Measurements from ENCODE around the gene THOC2.
"Not testable (repeated sequence)": the region's sequence is repeated elsewhere in the genome, so short reads cannot be mapped to it uniquely, and the experiment has no call there.

Gene THOC2

DNA sequence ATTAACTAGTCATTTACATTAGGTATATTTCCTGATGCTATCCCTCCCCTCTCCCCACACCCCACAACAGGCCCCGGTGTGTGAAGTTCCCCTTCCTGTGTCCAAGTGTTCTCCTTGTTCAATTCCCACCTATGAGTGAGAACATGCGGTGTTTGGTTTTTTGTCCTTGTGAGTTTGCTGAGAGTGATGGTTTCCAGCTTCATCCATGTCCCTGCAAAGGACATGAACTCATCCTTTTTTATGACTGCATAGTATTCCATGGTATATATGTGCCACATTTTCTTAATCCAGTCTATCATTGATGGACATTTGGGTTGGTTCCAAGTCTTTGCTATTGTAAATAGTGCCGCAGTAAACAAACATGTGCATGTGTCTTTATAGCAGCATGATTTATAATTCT, 69.1 kb downstream of the THOC2 start:
- not testable (repeated sequence) for DNase-seq

DNA sequence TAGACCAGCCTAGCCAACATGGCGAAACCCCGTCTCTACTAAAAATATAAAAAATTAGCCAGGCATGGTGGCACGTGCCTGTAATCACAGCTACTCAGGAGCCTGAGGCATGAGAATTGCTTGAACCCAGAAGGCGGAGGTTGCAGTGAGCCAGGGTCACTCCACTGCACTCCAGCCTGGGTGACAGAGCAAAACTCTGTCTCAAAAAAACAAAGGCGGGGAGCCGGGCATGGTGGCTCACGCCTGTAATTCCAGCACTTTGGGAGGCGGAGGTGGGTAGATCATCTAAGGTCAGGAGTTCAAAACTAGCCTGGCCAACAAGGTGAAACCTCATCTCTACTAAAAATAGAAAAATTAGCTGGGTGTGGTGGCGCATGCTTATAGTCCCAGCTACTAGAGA, 76.3 kb downstream of the THOC2 start:
- DNase-seq = not testable (repeated sequence)

DNA sequence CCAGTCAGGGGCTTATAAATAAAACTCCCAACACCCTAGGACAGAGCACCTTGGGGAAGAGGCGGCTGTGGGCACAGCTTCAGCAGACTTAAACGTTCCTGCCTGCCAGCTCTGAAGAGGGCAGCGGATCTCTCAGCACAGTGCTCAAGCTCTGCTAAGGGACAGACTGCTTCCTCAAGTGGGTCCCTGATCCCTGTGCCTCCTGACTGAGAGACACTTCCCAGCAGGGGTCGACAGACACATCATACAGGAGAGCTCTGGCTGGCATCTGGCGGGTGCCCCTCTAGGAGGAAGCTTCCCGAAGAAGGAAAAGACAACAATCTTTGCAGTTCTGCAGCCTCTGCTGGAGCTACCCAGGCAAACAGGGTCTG, 84.1 kb downstream of the THOC2 start:
- DNase-seq = not testable (repeated sequence)

DNA sequence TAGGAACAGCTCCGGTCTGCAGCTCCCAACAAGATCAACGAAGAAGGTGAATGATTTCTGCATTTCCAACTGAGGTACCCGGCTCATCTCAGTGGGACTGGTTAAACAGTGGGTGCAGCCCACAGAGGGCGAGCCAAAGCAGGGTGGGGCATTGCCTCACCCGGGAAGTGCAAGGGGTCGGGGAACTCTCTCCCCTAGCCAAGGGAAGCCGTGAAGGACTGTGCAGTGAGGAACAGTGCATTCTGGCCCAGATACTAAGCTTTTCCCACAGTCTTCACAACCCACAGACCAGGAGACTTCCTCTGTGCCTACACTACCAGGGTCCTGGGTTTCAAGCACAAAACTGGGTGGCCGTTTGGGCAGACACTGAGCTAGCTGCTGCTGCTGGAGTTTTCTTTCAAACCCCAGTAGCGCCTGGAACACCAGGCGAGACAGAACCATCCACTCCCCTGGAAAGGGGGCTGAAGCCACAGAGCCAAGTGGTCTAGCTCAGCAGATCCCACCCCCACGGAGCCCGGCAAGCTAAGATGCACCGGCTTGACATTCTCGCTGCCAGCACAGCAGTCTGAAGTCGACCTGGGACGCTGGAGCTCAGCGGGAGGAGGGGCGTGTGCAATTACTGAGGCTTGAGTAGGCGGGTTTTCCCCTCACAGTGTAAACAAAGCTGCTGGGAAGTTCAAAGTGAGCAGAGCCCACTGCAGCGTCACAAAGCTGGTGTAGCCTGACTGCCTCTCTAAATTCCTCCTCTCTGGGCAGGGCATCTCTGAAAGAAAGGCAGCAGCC, 84.6 kb downstream of the THOC2 start:
- no peak for DNase-seq

DNA sequence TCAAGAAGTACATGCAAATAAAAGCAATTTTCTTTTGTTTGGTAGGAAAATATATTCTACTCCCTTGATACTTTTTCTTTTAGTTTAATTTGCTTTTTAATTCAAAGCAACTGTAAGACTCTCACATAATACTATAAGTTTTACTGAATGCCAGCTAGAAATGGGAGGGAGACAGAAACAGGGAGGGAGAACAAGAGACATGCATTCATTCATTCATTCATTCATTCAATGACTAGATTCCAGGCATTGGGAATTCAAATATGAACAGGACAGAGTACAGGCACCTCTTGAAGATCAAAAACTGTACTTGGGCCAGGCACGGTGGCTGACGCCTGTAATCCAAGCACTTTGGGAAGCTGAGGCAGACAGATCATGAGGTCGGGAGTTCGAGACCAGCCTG, 85.6 kb downstream of the THOC2 start:
- no peak for DNase-seq

DNA sequence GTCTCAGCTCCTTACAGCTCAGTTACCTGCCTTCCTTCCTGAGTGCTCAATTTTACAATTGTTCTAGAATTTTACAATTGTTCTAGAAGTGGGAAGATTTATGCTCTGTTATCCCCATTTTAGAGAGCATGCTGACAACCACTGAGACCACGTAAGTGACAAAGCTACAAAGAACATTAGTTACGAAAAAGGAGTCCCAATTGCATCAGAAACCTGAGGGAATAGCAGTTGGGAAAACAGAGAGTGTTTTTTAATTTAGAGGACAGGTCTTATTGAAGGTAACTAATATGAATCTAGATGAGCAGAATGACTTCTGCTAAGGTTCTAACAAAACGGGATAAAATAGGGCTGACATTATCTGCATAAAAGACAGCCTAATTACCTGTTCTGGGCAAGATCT, 103.3 kb downstream of the THOC2 start:
- no peak for DNase-seq

DNA sequence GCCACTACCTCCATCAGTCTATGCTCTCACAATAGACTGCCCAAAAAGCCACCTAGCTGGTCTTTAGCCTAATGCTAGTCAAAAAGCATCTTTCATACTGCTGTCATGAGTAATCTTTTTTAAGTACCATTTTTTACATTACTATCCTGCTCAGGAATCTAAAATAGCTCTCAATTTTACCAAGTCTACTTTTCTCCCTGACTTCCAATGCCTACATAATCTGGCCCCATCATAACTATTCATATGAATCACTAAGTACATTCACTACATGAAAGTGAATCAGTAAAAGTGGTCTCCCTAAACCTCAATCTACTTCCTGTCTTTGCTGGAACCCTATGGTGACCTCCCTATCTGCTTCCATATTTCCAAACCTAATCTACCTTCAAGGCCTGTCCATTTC, 105.9 kb downstream of the THOC2 start:
- no peak for DNase-seq

DNA sequence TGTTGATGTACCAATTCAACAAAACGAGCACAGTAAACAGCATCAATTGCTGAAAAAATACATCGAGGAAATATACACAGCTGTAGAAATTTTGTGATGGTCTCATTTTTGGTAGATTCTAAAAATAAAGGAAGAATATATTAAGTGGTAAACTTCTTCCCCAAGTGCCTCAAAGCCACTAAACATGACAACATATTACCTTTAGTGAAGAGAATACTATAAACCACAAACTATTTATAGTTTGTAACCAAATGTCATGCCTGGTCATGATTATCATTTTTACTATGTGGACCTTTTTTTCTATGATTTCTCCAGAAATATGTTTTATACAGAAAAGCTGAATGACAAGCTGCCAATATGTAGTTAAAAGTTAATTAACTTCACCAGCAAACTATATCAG, 106.9 kb downstream of the THOC2 start:
- DNase-seq = no peak

DNA sequence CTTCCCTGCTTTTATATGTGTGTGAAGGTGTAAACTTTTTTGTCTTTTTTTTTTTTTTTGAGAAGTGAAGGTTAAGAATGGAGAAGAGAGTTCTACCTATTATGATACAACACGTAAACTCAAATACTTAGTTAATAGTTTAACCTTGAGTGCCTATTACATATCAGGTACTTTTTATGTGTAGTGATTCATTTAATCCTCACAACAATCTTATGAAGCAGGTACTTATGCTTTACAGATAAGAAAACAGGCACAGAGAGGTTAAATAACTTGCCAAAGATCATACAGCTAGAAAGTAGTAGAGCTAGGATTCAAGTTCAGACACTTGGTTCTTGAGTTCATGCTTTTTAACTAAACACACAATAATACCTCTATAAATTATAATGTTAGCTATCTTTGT, 107.4 kb downstream of the THOC2 start:
- DNase-seq = no peak

DNA sequence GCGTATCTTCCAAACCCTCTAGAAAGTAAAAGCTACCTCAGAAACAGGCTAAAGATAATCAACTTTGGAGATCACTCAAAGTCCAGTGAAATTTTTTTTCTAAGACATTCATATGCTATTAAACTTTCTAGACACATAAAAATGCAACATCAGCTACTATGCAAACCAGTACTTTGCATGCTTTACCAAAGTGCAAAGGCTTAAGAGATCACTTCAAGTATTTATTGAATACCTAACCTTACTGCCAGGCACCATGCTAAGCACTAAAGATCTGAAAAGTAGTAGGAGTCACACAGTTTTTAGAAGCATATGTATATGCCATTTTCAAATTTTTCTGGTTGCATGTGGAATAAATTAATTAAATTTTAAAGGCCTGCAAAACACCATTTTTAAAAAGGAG, 115.8 kb downstream of the THOC2 start:
- no peak for DNase-seq

DNA sequence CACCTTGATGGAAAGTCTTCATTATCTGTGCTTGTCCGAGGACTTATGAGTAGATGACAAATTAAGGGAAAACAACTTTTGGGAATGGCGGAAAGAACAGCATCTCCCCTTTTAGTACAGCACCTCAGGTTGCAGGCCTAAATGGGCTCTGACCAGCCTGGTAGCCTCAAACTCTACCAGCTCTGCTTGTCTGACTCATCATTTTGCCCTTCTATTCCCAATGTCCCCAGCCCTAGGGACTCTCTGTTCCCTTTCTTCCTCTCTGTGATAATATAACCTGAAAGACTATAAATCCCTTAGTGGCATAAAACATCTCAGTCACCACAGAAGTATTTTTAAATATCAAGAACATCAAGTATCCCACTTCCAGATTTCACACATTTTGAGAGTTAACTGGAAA, 121.9 kb downstream of the THOC2 start:
- no peak for DNase-seq

DNA sequence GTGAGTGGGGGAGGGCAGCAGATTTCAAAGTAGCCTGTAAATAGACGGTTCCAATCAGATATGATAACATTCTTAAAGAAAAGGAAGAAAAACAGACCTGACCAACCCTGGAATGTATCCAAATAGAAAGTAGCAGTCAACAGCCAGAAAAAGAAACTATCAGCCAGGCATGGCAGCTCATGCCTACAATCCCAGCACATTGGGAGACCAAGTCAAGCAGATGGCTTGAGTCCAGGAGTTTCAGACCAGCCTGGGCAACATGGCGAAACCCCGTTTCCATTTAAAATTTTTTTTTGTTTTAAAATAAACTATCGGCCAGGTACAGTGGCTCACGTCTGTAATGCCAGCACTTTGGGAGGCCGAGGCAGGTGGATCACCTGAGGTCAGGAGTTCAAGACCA, 125.0 kb downstream of the THOC2 start:
- DNase-seq = no peak

DNA sequence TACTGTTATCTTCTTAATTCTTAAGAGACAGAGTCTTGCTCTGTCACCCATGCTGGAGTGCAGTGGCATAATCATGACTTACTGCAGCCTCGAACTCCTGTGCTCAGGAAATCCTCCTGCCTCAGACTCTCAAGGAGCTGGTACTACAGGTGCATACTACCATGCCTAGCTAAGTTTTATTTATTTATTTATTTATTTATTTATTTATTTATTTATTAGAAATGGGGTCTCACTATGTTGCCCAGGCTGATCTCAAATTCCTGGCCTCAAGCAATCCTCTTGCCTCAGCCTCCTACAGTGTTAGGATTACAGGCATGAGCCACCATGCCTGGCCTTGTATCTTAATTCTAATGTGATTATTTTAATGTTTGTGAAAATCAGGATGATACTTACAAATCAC, 125.6 kb downstream of the THOC2 start:
- no peak for DNase-seq

DNA sequence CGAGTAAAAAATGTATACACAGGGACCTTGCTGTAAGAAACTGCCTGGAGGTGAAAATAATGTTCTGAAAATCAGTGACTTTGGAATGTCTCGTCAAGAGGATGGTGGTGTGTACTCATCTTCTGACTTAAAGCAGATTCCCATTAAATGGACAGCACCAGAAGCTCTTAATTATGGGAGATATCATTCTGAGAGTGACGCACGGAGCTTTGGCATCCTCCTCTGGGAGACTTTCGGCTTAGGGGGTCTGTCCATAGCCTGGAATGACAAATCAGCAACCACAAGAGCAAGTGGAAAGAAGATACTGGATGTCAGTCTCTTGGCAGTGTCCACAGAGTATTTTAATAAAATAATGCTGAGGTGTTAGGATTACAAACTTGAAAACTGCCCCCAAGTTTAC, 129.4 kb downstream of the THOC2 start:
- DNase-seq = no peak

DNA sequence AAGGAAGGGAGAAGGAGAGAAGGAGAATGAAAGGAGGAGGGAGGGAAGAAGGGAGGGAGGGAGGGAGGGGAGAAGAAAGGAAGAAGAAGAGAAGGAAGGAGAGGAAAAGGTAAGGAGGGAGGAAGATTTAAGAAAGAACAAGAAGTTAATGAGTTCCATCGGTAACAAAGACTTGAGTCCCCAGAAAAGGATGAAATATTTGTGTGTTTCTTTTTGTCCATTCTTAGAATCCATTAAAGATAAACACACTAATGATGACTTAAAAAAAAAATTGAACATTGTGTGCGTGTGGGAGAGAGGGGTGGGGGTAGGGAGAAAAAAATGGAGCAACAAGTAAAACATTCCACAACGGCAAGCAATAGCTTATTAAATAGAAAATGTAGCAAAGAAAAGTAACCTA, 131.4 kb downstream of the THOC2 start:
- DNase-seq = no peak

DNA sequence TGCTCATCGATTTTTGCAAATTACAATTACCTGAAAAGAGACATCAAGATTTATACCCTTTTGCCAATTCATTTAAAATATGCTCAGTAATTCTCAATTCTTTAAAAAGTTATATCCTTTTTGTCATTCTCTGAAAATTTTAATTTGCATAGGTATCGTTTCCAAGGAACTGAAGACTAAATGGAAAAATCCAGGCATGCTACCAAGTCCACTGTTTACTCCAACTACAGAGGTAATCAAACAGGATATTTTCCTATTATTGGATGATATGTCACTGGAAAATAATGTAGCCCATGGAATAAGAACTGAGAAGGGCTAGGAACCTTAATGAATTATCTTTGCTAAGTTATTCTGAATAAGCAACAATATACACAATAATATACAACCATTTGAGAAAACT, 132.7 kb downstream of the THOC2 start:
- DNase-seq = no peak

DNA sequence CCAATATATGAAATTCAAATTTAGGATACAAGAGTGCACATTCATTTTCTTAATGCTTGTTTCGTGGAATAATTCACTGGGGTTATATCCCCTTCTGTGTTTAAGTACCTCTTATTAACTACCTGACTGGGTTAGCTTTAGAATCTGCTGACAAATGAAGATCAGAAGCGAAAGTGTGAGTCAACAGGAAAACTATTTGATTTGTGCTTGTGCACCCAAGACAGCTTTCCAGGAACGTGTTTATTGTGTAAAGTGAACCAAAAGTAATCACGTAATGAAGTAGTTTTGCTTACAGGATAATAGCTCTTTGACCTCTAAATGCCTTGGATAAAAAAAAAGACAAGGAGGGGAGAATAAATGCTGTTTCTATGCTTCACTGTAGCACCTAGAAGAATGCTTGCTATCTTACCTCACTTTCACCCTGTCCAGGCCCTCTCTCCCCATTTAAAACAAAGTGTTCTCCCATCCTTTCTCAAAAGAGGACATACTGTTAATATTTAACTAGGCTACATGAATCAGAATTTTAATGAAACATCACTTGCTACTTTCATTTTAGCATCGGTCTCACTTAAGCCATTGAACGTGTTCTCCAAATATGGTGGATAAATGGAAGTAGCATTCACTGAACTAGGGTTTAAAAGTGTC, 141.9 kb downstream of the THOC2 start:
- no peak for DNase-seq

DNA sequence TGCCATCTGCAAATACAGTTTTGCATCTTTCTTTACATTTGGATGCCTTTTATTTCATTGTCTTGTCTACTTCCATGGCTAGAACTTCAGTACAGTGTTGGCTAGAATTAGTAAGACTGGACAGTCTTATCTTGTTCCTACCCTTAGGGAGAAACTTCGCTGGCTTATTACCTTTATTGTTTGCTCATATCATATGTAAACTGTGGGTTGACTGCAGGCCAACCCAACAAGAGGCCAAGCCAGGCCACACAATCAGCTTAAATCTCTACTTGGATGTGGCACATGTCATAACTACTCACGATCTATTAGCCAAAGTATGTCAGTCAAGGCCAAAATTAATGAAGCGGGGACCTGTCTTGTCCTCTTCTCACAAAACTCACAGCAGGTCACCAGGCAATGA, 144.1 kb downstream of the THOC2 start:
- no peak for DNase-seq

DNA sequence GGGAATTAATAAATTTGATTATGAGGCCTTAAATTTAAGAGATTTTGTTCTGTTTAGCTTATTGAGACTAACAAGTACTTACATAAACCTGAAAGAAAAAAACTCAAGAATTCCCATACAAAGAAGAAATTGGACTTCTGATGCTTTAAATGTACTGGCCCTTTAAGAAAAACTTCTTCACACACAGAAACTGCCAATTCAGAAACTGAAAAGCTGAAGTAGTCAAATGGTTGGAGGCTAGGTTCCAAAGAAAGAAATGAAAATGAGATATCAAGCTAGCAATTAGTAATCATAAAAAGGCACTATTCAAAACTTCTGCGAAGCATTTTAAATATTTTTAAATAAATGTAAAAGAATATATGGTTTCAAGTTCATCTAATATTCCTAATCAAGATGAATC, 151.3 kb downstream of the THOC2 start:
- no peak for DNase-seq

DNA sequence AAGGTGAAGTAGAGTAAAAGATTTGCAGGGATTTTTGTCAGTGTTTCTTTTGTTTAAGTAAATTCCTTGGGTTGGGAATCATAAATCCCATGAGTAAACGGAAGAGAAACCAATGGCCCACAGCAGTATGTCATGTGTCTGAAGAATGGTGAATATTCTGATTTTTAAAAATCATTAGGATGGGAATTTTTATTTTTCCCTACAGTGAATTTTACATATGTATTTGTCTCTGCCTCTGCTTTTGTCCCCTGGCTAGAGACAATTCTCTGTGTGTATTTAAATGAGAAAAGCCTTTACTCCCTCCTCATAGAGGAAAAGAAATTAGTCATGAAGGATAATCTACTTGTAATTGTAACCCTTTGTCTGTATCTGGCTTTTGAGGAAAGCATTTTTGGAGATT, 152.1 kb downstream of the THOC2 start:
- no peak for DNase-seq

DNA sequence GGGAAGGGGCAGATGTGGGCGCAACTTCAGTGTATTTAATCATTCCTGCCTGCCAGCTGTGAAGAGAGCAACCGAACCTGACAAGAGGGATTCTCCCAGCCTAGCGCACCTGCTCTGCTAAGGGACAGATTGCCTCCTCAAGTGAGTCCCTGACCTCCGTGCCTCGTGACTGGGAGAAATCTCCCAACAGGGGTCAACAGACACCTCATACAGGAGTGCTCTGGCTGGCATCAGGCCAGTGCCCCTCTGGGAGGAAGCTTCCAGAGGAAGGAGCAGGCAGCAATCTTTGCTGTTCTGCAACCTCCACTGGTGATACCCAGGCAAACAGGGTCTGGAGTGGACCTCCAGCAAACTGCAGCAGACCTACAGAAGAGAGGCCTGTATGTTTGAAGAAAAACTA, 158.8 kb downstream of the THOC2 start:
- DNase-seq = not testable (repeated sequence)

DNA sequence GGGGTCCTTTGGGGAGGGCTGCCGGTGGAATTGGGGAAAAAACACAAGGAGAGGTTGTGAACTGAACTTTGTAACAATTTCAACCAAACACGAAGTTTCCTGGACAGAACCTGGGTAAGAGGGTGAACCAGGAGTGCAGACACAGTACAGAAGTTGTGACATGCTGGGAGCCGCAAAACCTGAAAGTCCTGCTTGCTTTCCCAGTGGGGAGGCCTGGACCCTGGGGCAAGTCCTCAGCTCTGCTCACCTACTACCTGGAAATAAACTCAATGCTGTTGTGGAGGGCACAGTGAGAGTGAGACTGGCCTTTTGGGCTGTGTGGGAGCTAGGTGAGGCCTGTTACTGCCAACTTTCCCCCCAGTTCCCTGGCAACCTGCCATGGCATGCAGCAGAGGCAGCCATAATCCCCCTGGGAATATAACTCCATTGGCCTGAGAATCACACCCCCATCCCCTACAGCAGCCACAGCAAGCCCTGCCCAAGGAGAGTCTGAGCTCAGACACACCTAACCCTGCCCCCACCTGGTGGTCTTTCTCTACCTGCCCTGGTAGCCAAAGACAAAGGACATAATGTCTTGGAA, 162.8 kb downstream of the THOC2 start:
- no peak for DNase-seq

DNA sequence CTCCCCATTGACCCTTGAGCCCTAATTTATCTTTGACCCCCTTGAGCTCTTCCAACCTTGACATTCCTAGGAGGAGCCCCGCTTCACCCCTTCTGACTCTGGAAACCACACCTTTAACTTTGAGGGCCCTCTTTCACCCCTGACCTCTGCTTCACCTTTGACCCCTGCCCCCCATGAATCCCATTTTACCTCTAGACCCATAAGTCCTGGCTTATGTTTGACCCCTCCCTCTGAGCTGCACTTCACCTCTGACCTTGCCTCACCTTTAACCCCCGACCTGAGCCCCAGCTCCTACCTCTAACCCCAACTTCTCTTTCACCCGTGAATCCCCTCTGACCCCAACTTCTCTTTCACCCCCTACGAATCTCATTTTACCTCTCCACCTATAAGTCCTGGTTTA, 169.7 kb downstream of the THOC2 start:
- no peak for DNase-seq

DNA sequence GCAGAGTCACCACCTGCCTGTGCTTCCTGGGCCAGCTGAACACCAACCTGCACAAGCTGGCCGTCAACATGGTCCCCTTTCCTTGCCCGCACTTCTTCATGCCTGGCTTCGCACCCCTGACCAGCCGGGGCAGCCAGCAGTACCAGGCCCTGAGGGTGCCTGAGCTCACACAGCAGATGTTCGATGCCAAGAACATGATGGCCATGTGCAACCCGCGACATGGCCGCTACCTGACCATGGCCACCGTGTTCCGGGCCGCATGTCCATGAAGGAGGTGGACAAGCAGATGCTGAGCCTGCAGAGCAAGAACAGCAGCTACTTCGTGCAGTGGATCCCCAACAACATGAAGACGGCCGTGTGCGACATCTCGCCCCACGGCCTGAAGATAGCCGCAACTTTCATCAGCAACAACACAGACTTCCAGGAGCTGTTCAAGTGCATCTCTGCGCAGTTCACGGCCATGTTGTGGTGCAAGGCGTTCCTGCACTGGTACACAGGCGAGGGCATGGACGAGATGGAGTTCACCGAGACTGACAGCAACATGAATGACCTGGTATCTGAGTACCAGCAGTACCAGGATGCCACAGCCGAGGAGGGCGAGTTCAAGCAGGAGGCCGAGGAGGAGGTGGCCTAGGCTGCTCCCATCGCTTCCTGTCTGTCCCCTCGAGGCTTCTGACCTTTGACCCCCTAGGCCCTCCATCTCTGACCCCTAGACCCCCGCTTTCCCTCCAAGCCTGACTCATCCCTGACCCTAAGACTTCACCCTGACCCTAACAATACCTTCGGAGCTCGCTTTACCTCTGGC, 170.3 kb downstream of the THOC2 start:
- DNase-seq = no peak

Data from activated CD4-positive, CD25-positive, alpha-beta regulatory T cell (primary cell).